GM23338 (cell line): ENCODE data around the gene SMAD3. TPM values are rescaled to one million over a fixed set of nuclear protein-coding genes. Genes with fewer than 3 reads are reported as not detected.

ENCODE experiments used
- ATAC-seq: fragments of 200-7000 bp; cut with Tn5 transposase; 3 replicates; pipeline ENCODE4 v1.9.1; 2020
- DNase-seq: peaks from one replicate; pipeline ENCODE4 v3.0.0-alpha.2; 2015; ENCODE audit warnings: low spot score
- H2AFZ ChIP-seq: fragments of 200-600 bp; sonication (generic); 2 replicates; pipeline ENCODE4 v1.8.0; 2016; ENCODE audit warnings: antibody characterized with exemption, mild to moderate bottlenecking, moderate library complexity
- H3F3A ChIP-seq: fragments of 200-600 bp; sonication (generic); replicated peaks from 2 replicates; pipeline ENCODE4 v1.8.0; 2017; ENCODE audit warnings: antibody characterized with exemption, mixed run types, low read depth
- H3K27ac ChIP-seq: fragments of 200-600 bp; sonication (generic); 2 replicates; pipeline ENCODE4 v1.6.1; 2016; ENCODE audit warnings: low read depth
- H3K27me3 ChIP-seq: fragments of 200-600 bp; sonication (generic); 2 replicates; pipeline ENCODE4 v1.8.0; 2016; ENCODE audit warnings: mild to moderate bottlenecking, mixed run types, moderate library complexity; ENCODE audit not compliant: insufficient read depth
- H3K36me3 ChIP-seq: fragments of 200-600 bp; sonication (generic); 2 replicates; pipeline ENCODE4 v1.8.0; 2016; ENCODE audit warnings: mild to moderate bottlenecking; ENCODE audit not compliant: insufficient read depth
- H3K4me1 ChIP-seq: fragments of 200-600 bp; sonication (generic); 2 replicates; pipeline ENCODE4 v1.8.0; 2016; ENCODE audit warnings: mild to moderate bottlenecking, moderate library complexity; ENCODE audit not compliant: insufficient read depth
- H3K4me2 ChIP-seq: fragments of 200-600 bp; sonication (generic); 2 replicates; pipeline ENCODE4 v1.7.1; 2017; ENCODE audit warnings: mixed run types
- H3K4me3 ChIP-seq: fragments of 200-600 bp; sonication (generic); 2 replicates; pipeline ENCODE4 v1.6.1; 2016; ENCODE audit warnings: mixed run types
- H3K79me2 ChIP-seq: fragments of 200-600 bp; sonication (generic); replicated peaks from 2 replicates; pipeline ENCODE4 v1.8.0; 2017; ENCODE audit warnings: mild to moderate bottlenecking; ENCODE audit not compliant: insufficient read depth
- H3K9me2 ChIP-seq: fragments of 200-600 bp; sonication (generic); 2 replicates; pipeline ENCODE4 v1.8.0; 2017; ENCODE audit not compliant: insufficient read depth
- H4K20me1 ChIP-seq: fragments of 200-600 bp; sonication (generic); replicated peaks from 2 replicates; pipeline ENCODE4 v1.8.0; 2017; ENCODE audit warnings: mild to moderate bottlenecking; ENCODE audit not compliant: insufficient read depth
- H3K27ac Mint-ChIP-seq: 2 replicates; pipeline ENCODE4 v1.8.0; 2020; ENCODE audit warnings: inconsistent platforms, mild to moderate bottlenecking, moderate library complexity, mixed read lengths
- H3K27me3 Mint-ChIP-seq: 3 replicates; pipeline ENCODE4 v1.8.0; 2022; ENCODE audit warnings: low read depth, mild to moderate bottlenecking, moderate library complexity, mixed read lengths, inconsistent platforms; ENCODE audit not compliant: insufficient read depth, poor library complexity
- H3K36me3 Mint-ChIP-seq: 3 replicates; pipeline ENCODE4 v1.8.0; 2021; ENCODE audit warnings: low read depth, mild to moderate bottlenecking, inconsistent platforms, moderate library complexity, mixed read lengths
- H3K4me1 Mint-ChIP-seq: 3 replicates; pipeline ENCODE4 v1.8.0; 2020; ENCODE audit warnings: mild to moderate bottlenecking, inconsistent platforms, mixed read lengths
- H3K4me3 Mint-ChIP-seq: 3 replicates; pipeline ENCODE4 v1.8.0; 2021; ENCODE audit warnings: moderate library complexity, mild to moderate bottlenecking, inconsistent platforms, mixed read lengths
- H3K9me3 Mint-ChIP-seq: 3 replicates; pipeline ENCODE4 v1.8.0; 2020; ENCODE audit warnings: moderate library complexity, mild to moderate bottlenecking, inconsistent platforms, mixed read lengths
- CREB1 ChIP-seq: fragments of 250-450 bp; sonication (Bioruptor Pico); IDR thresholded peaks from 2 replicates; pipeline ENCODE4 v1.5.0; 2020; ENCODE audit warnings: low read depth, mild to moderate bottlenecking, moderate library complexity
- CTCF ChIP-seq, 2 experiments: fragments of 200-600 bp in 1 of 2; sonication (generic) in 1 of 2; conservative IDR thresholded peaks; 2 replicates each; pipeline versions ENCODE4 v1.5.1 to v1.6.1; 2016 to 2017; ENCODE audit warnings: antibody characterized with exemption in 2 of 2, low read depth in 2 of 2, mild to moderate bottlenecking in 2 of 2, moderate library complexity in 1 of 2
- ETS1 ChIP-seq: IDR thresholded peaks from 2 replicates; pipeline ENCODE4 v1.6.1; 2016; ENCODE audit warnings: antibody characterized with exemption
- EZH2 ChIP-seq: fragments of 200-600 bp; sonication (generic); IDR thresholded peaks from one replicate; pipeline ENCODE4 v1.8.0; 2017; ENCODE audit warnings: antibody characterized with exemption, mild to moderate bottlenecking, low read depth; ENCODE audit not compliant: unreplicated experiment
- NANOG ChIP-seq: IDR thresholded peaks from 2 replicates; pipeline ENCODE4 v1.6.1; 2016; ENCODE audit warnings: antibody characterized with exemption, borderline replicate concordance
- REST ChIP-seq: IDR thresholded peaks from one replicate; pipeline ENCODE4 v1.6.1; 2018; ENCODE audit warnings: antibody characterized with exemption; ENCODE audit not compliant: unreplicated experiment
- STAT1 ChIP-seq: IDR thresholded peaks from one replicate; pipeline ENCODE4 v1.6.1; 2016; ENCODE audit warnings: antibody characterized with exemption; ENCODE audit not compliant: unreplicated experiment
- ZNF114 ChIP-seq: fragments of 250-450 bp; sonication (Bioruptor Pico); IDR thresholded peaks from 2 replicates; pipeline ENCODE4 v1.5.0; 2020; ENCODE audit warnings: mild to moderate bottlenecking, moderate library complexity
- polyA plus RNA-seq: library from polyadenylated mRNA; unstranded; fragments of >200 nt; fragmentation: Nextera tagmentation; extraction: Ambion mirVana; gene quantifications from 2 replicates; pipeline ENCODE4 v1.2.1, GENCODE V29; 2016
- total RNA-seq: library from RNA; depleted of rRNA; stranded (reverse); fragments of >200 nt; shearing (Covaris generic); gene quantifications from 2 replicates; pipeline ENCODE4 v1.2.3, GENCODE V29; 2014

Gene SMAD3
- total and polyA plus RNA-seq, 2 experiments from 2014 or later, result 4.9 to 11.6 TPM

- Histone ChIP-seq H3F3A (no peaks in the 10 kb centered on the region), H2AFZ (no peak overlapping the region), H4K20me1 (no peaks in the 10 kb centered on the region), H3K9me2 (no peaks in the 10 kb centered on the region), H3K4me1 (peaks cover 7% of the 10 kb centered on the region; the same call in 1 of the 2 replicates), H3K4me3 (no peak overlapping the region), H3K27me3 (no peaks in the 10 kb centered on the region), H3K79me2 (no peaks in the 10 kb centered on the region), H3K4me2 (no peak overlapping the region), H3K27ac (no peak overlapping the region), H3K36me3 (no peaks in the 10 kb centered on the region)
- peaks cover 13% of the 10 kb centered on the region for H3K27me3 Mint-ChIP-seq
- peaks cover 1% of the 10 kb centered on the region; the same call in 2 of the 3 replicates for H3K36me3 Mint-ChIP-seq
- ATAC-seq (no peak), DNase-seq (no peak)
- H3K27ac Mint-ChIP-seq, result no peak overlapping the region
- peaks cover 28% of the 10 kb centered on the region for H3K4me1 Mint-ChIP-seq
- H3K4me3 Mint-ChIP-seq, result no peak overlapping the region
- TF ChIP-seq STAT1 (no peak), ETS1 (no peak), ZNF114 (CRISPR knock-in tag) (no peak), NANOG (no peak), CREB1 (CRISPR knock-in tag) (no peak), EZH2 (no peak)
- H3K9me3 Mint-ChIP-seq, result no peaks in the 10 kb centered on the region
Measured at GRCh38 chr15:67180035-67180434, 114.6 kb downstream of the SMAD3 start.

DNA sequence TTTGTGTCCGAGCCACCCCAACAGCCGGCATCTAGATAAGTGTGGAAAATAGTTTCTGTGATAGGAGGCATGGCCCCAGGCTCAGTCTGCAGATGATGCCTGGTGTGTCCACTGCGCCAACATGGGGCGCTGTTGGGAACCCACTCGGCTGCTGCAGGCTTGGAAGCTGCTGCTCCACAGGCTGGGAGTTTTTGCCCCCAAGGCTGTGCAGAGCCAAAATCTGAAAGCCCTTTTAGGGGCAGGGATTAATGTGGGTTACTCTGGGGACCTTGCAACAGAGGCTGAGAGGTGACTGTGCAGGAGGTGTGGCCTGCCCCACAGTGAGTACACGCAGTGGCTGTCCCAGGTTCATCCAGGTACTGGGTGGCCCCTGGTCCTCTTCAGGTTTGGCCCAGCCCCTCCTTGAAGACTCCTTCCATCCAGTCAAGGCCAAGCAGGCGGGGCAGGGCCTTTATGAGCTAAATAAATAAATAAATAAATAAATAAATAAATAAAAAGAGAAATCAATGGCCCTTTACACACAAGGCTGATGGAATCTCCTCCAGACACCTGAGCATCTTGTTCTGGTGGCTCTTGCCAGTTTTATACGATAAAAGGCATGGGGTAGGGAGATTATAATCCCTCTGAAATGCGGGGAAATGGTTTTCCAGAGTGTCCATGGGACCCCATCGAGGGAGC, 115.3 kb downstream of the SMAD3 start:
- no peak overlapping the region for H2AFZ ChIP-seq
- H3K36me3 ChIP-seq, result no peaks in the 10 kb centered on the region
- Mint-ChIP-seq H3K4me1 (peaks cover 21% of the 10 kb centered on the region), H3K27ac (no peak overlapping the region), H3K9me3 (no peaks in the 10 kb centered on the region), H3K36me3 (no peaks in the 10 kb centered on the region; the same call in 2 of the 3 replicates), H3K4me3 (no peak overlapping the region), H3K27me3 (peaks cover 13% of the 10 kb centered on the region)
- no peak overlapping the region for H3K4me3 ChIP-seq
- H3K4me1 ChIP-seq, result peaks cover 7% of the 10 kb centered on the region; the same call in 1 of the 2 replicates
- ATAC-seq, result peak; percentile 51
- H3K79me2 ChIP-seq, result no peaks in the 10 kb centered on the region
- no peak overlapping the region for H3K27ac ChIP-seq
- no peak overlapping the region for H3K4me2 ChIP-seq
- no peaks in the 10 kb centered on the region for H3K27me3 ChIP-seq
- H4K20me1 ChIP-seq, result no peaks in the 10 kb centered on the region
- H3F3A ChIP-seq, result no peaks in the 10 kb centered on the region
- H3K9me2 ChIP-seq, result no peaks in the 10 kb centered on the region
- TF ChIP-seq CTCF (conservative IDR thresholded peaks at IDR 0.05; ENCODE audit: low read depth in 2 of 2) (peak; percentile 48 to 53), REST (no peak)
- DNase-seq, result peak; percentile 40
